ENCODE measurements around the gene DSC1. TPM values are rescaled to one million over a fixed set of nuclear protein-coding genes. Genes with fewer than 3 reads are reported as not detected.

DSC1 gene
- total and polyA plus RNA-seq, 9 donors: 0.11 TPM; not detected in 8

- DNase-seq: no peak
- H3K27ac ChIP-seq: no peak overlapping the region
- intact Hi-C loops (cut with DNase I): no loop called here
- no peak for TF ChIP-seq EP300 (IDR thresholded peaks at IDR 0.05)
- no peak for TF ChIP-seq CTCF (IDR thresholded peaks at IDR 0.05)
- TF ChIP-seq POLR2A (IDR thresholded peaks at IDR 0.05): no peak
- H3K9me3 ChIP-seq: no peaks in the 10 kb centered on the region
- no peaks in the 10 kb centered on the region for H3K4me1 ChIP-seq (ENCODE audit: insufficient read depth)
- H3K36me3 ChIP-seq: no peaks in the 10 kb centered on the region
- 73 to 77% (median 74%) methylated on average over 4 of the region's 4 CpGs for WGBS, 3 donors
- no peak overlapping the region for H3K4me3 ChIP-seq
- H3K27me3 ChIP-seq: no peaks in the 10 kb centered on the region
These were observed 7.7 kb upstream of the DSC1 start for GRCh38 chr18:31170335-31170734.

GRCh38 chr18:31162419-31162793 is 250 bp downstream of the DSC1 start:
- H3K4me3 ChIP-seq: no peak overlapping the region
- intact Hi-C loops (cut with DNase I): no loop called here
- 64 to 75% (median 70%) methylated on average over 5 of the region's 5 CpGs for WGBS, 3 donors
- no peak for DNase-seq
- H3K4me1 ChIP-seq (ENCODE audit: insufficient read depth): no peaks in the 10 kb centered on the region
- H3K9me3 ChIP-seq: no peaks in the 10 kb centered on the region
- no peak overlapping the region for H3K27ac ChIP-seq
- H3K36me3 ChIP-seq: no peaks in the 10 kb centered on the region
- TF ChIP-seq EP300 (IDR thresholded peaks at IDR 0.05) (no peak), CTCF (IDR thresholded peaks at IDR 0.05) (no peak), POLR2A (IDR thresholded peaks at IDR 0.05) (no peak)
- no peaks in the 10 kb centered on the region for H3K27me3 ChIP-seq

- WGBS, 3 donors: 65 to 74% (median 68%) methylated on average over 2 of the region's 2 CpGs
These were observed 768 bp downstream of the DSC1 start for GRCh38 chr18:31161757-31162418.

More at GRCh38 chr18:31161757-31162418, 768 bp downstream of the DSC1 start:
- no peaks in the 10 kb centered on the region for H3K36me3 ChIP-seq
- DNase-seq: no peak
- H3K4me3 ChIP-seq: no peak overlapping the region
- H3K9me3 ChIP-seq: no peaks in the 10 kb centered on the region
- no peak overlapping the region for H3K27ac ChIP-seq
- no peaks in the 10 kb centered on the region for H3K4me1 ChIP-seq (ENCODE audit: insufficient read depth)
- intact Hi-C loops (cut with DNase I): no loop called here
- TF ChIP-seq CTCF (IDR thresholded peaks at IDR 0.05) (no peak), POLR2A (IDR thresholded peaks at IDR 0.05) (no peak), EP300 (IDR thresholded peaks at IDR 0.05) (no peak)
- no peaks in the 10 kb centered on the region for H3K27me3 ChIP-seq
